WTC11 (cell line): ENCODE results near the gene NHSL2. TPM values are rescaled to one million over a fixed set of nuclear protein-coding genes. Genes with fewer than 3 reads are reported as not detected.

Source experiments
- ATAC-seq: fragments of 200-7000 bp; cut with Tn5 transposase; 2 replicates; pipeline ENCODE4 v1.10.0; 2021; ENCODE audit warnings: mild to moderate bottlenecking, moderate library complexity
- CTCF ChIA-PET: fragments of 300-600 bp; sonication (Branson Sonifier 250); formaldehyde crosslinking; loops from one replicate; lab custom pipeline; 2021; ENCODE audit warnings: antibody characterized with exemption; lab: Charles Lee
- POLR2A ChIA-PET: fragments of 350-600 bp; sonication (Branson Sonifier 250); formaldehyde crosslinking; loops from one replicate; lab custom pipeline; 2021; ENCODE audit warnings: antibody characterized with exemption; lab: Charles Lee
- DNase-seq: peaks from one replicate; pipeline ENCODE4 v3.0.0; 2021; ENCODE audit warnings: low spot score
- H3K27ac Mint-ChIP-seq: 2 replicates; pipeline ENCODE4 v1.8.0; 2021; ENCODE audit warnings: mixed read lengths
- H3K27me3 Mint-ChIP-seq: 2 replicates; pipeline ENCODE4 v1.8.0; 2021; ENCODE audit warnings: low read depth, mild to moderate bottlenecking, moderate library complexity, mixed read lengths
- H3K36me3 Mint-ChIP-seq: 2 replicates; pipeline ENCODE4 v1.8.0; 2021; ENCODE audit warnings: mixed read lengths
- H3K4me1 Mint-ChIP-seq: 2 replicates; pipeline ENCODE4 v1.8.0; 2022; ENCODE audit warnings: mixed read lengths
- H3K4me3 Mint-ChIP-seq: 2 replicates; pipeline ENCODE4 v1.8.0; 2021; ENCODE audit warnings: mild to moderate bottlenecking, moderate library complexity, mixed read lengths
- H3K9me3 Mint-ChIP-seq: 2 replicates; pipeline ENCODE4 v1.8.0; 2021; ENCODE audit warnings: mixed read lengths
- ATF6 ChIP-seq: sonication (generic); formaldehyde crosslinking; IDR thresholded peaks from 2 replicates; pipeline ENCODE4 v1.8.1; 2023; ENCODE audit warnings: mild to moderate bottlenecking, missing genetic modification reagents
- E2F1 ChIP-seq: sonication (generic); formaldehyde crosslinking; IDR thresholded peaks from 2 replicates; pipeline ENCODE4 v1.8.0; 2022; ENCODE audit warnings: mild to moderate bottlenecking, missing genetic modification reagents
- E2F5 ChIP-seq: sonication (generic); formaldehyde crosslinking; IDR thresholded peaks from 2 replicates; pipeline ENCODE4 v1.8.1; 2022; ENCODE audit warnings: mild to moderate bottlenecking, moderate library complexity, missing genetic modification reagents
- EMX1 ChIP-seq: fragments of 250-450 bp; sonication (Bioruptor Pico); IDR thresholded peaks from 2 replicates; pipeline ENCODE4 v1.8.0; 2021; ENCODE audit warnings: mild to moderate bottlenecking
- ERG ChIP-seq: fragments of 250-450 bp; sonication (Bioruptor Pico); IDR thresholded peaks from 2 replicates; pipeline ENCODE4 v1.8.0; 2021; ENCODE audit warnings: mild to moderate bottlenecking
- JAZF1 ChIP-seq: fragments of 250-450 bp; sonication (Bioruptor Pico); IDR thresholded peaks from 2 replicates; pipeline ENCODE4 v1.9.0; 2021; ENCODE audit warnings: moderate library complexity, mild to moderate bottlenecking, inconsistent platforms
- JUN ChIP-seq: sonication (generic); formaldehyde crosslinking; IDR thresholded peaks from 2 replicates; pipeline ENCODE4 v1.8.0; 2023; ENCODE audit warnings: mild to moderate bottlenecking, missing genetic modification reagents
- MYBL2 ChIP-seq: sonication (generic); formaldehyde crosslinking; IDR thresholded peaks from 2 replicates; pipeline ENCODE4 v1.8.1; 2023; ENCODE audit warnings: mild to moderate bottlenecking, moderate library complexity, missing genetic modification reagents
- NFYB ChIP-seq: sonication (generic); formaldehyde crosslinking; conservative IDR thresholded peaks from 2 replicates; pipeline ENCODE4 v1.8.0; 2022; ENCODE audit warnings: low read depth, missing genetic modification reagents
- NR3C1 ChIP-seq: sonication (generic); formaldehyde crosslinking; conservative IDR thresholded peaks from 2 replicates; pipeline ENCODE4 v1.8.1; 2023; ENCODE audit warnings: low read depth, mild to moderate bottlenecking, missing genetic modification reagents
- RELA ChIP-seq: sonication (generic); formaldehyde crosslinking; IDR thresholded peaks from 2 replicates; pipeline ENCODE4 v1.8.1; 2022; ENCODE audit warnings: missing genetic modification reagents, mild to moderate bottlenecking, borderline replicate concordance
- SMAD4 ChIP-seq: sonication (generic); formaldehyde crosslinking; IDR thresholded peaks from 2 replicates; pipeline ENCODE4 v1.8.0; 2022; ENCODE audit warnings: mild to moderate bottlenecking, missing genetic modification reagents
- TCF7 ChIP-seq: sonication (generic); formaldehyde crosslinking; IDR thresholded peaks from 2 replicates; pipeline ENCODE4 v1.8.0; 2022; ENCODE audit warnings: mild to moderate bottlenecking, low read depth, missing genetic modification reagents, moderate library complexity
- TP53 ChIP-seq: sonication (generic); formaldehyde crosslinking; IDR thresholded peaks from 2 replicates; pipeline ENCODE4 v1.8.1; 2023; ENCODE audit warnings: mild to moderate bottlenecking, missing genetic modification reagents
- USF1 ChIP-seq: sonication (generic); formaldehyde crosslinking; IDR thresholded peaks from 2 replicates; pipeline ENCODE4 v1.8.0; 2022; ENCODE audit warnings: mild to moderate bottlenecking, missing genetic modification reagents
- ZBTB21 ChIP-seq: sonication (generic); formaldehyde crosslinking; IDR thresholded peaks from 2 replicates; pipeline ENCODE4 v1.8.1; 2023; ENCODE audit warnings: mild to moderate bottlenecking, missing genetic modification reagents, borderline replicate concordance
- ZBTB43 ChIP-seq: sonication (generic); formaldehyde crosslinking; IDR thresholded peaks from 2 replicates; pipeline ENCODE4 v1.8.1; 2023; ENCODE audit warnings: mild to moderate bottlenecking, missing genetic modification reagents
- ZNF232 ChIP-seq: sonication (generic); formaldehyde crosslinking; IDR thresholded peaks from 2 replicates; pipeline ENCODE4 v1.8.0; 2022; ENCODE audit warnings: mild to moderate bottlenecking, missing genetic modification reagents
- total RNA-seq: library from RNA; stranded (reverse); gene quantifications from 3 replicates; pipeline ENCODE4 v1.2.3, GENCODE V29; 2021

Gene NHSL2
- total RNA-seq, 1 experiment from 2014 or later, result 7.9 TPM

GRCh38 chrX:72129661-72130060, 219.0 kb downstream of the NHSL2 start:
- H3K4me1 Mint-ChIP-seq, result peaks cover 41% of the 10 kb centered on the region
- CTCF ChIA-PET, result interaction anchor here (1.8 kb wide), 1 partner anchor 15 kb away, joined by 4 read pairs; no protein-coding TSS in a partner anchor
- TF ChIP-seq NR3C1 (CRISPR knock-in tag), result no peak
- TF ChIP-seq USF1 (CRISPR knock-in tag), result no peak
- no peak for TF ChIP-seq TCF7 (CRISPR knock-in tag)
- TF ChIP-seq ZBTB21 (CRISPR knock-in tag), result no peak
- TF ChIP-seq NFYB (CRISPR knock-in tag), result no peak
- no peak for TF ChIP-seq ZNF232 (CRISPR knock-in tag)
- TF ChIP-seq EMX1 (CRISPR knock-in tag), result no peak
- TF ChIP-seq ERG (CRISPR knock-in tag), result no peak
- TF ChIP-seq E2F5 (CRISPR knock-in tag), result no peak
- TF ChIP-seq JUN (CRISPR knock-in tag), result no peak
- no peak for TF ChIP-seq TP53
- TF ChIP-seq E2F1 (CRISPR knock-in tag), result no peak
- DNase-seq, result no peak
- H3K9me3 Mint-ChIP-seq, result no peaks in the 10 kb centered on the region
- H3K4me3 Mint-ChIP-seq, result no peak overlapping the region
- POLR2A ChIA-PET, result interaction anchor here (0.6 kb wide), 1 partner anchor 1257 kb away, joined by 4 read pairs; no protein-coding TSS in a partner anchor
- ATAC-seq, result no peak
- H3K27me3 Mint-ChIP-seq, result peaks cover 55% of the 10 kb centered on the region
- no peak overlapping the region for H3K27ac Mint-ChIP-seq
- H3K36me3 Mint-ChIP-seq, result peaks cover 14% of the 10 kb centered on the region

GRCh38 chrX:72130156-72130761, 219.6 kb downstream of the NHSL2 start:
- TF ChIP-seq SMAD4 (CRISPR knock-in tag), result no peak
- no peak for TF ChIP-seq JAZF1 (CRISPR knock-in tag)
- TF ChIP-seq MYBL2 (CRISPR knock-in tag), result no peak
- no peak for TF ChIP-seq RELA
- no peak for TF ChIP-seq ZBTB43 (CRISPR knock-in tag)
- TF ChIP-seq JUN (CRISPR knock-in tag), result no peak
- TF ChIP-seq ATF6 (CRISPR knock-in tag), result no peak
- ChIA-PET CTCF (interaction anchor here (1.6 to 2.5 kb wide), 4 partner anchors 15 to 108 kb away, joined by 3 to 17 read pairs (median 5); no protein-coding TSS in a partner anchor), POLR2A (no interaction called here)
- peak overlapping the region; percentile 64 for H3K4me3 Mint-ChIP-seq
- peaks cover 14% of the 10 kb centered on the region for H3K36me3 Mint-ChIP-seq
- DNase-seq (no peak), ATAC-seq (no peak)
- no peaks in the 10 kb centered on the region for H3K9me3 Mint-ChIP-seq
- peaks cover 35% of the 10 kb centered on the region for H3K4me1 Mint-ChIP-seq
- H3K27me3 Mint-ChIP-seq, result peaks cover 57% of the 10 kb centered on the region
- H3K27ac Mint-ChIP-seq, result no peak overlapping the region
